GM06990 (cell line): ENCODE data around the gene AKAP1.

ENCODE experiments used
- DNase-seq: peaks from one replicate; pipeline ENCODE4 v3.0.0-alpha.2; 2011; ENCODE audit not compliant: insufficient read length; ENCODE audit errors: extremely low read depth
- H3K27me3 ChIP-seq: replicated peaks from 2 replicates; pipeline ENCODE4 v1.6.0; 2011; ENCODE audit warnings: low read length; ENCODE audit not compliant: control insufficient read depth, insufficient read depth
- H3K36me3 ChIP-seq: 2 replicates; pipeline ENCODE4 v1.5.1; 2011; ENCODE audit warnings: low read length; ENCODE audit not compliant: control insufficient read depth, insufficient read depth
- H3K4me3 ChIP-seq: replicated peaks from 2 replicates; pipeline ENCODE4 v1.5.1; 2011; ENCODE audit warnings: low read depth, mild to moderate bottlenecking, control low read depth, low read length
- TF ChIP-seq, protein P1 (sequence below): IDR thresholded peaks from 2 replicates; pipeline ENCODE4 v1.5.1; 2011; ENCODE audit warnings: low read length, control low read depth, mild to moderate bottlenecking, inconsistent platforms; ENCODE audit not compliant: insufficient read depth, poor library complexity, severe bottlenecking

AKAP1 gene

DNA sequence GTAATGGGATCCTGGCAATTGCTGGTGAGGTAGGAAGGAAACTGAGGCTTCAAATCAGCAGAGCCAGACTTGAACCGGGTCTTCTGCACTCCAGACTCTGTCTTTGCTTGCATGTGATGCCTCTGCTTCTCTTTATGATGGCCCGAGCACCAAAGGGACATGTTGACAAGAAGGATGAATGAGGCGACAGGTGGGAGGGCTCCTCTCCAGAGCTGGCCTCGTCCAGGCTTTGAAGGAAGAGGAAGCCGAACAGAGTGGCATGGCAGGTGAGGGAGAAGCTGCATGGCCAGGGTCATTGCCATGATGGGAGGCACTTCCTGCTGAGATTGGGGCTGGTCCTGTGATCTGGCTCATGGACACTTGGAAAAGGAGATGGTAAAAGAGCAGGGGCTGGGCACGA, 40.8 kb downstream of the AKAP1 start:
- H3K36me3 ChIP-seq: peaks cover 10% of the 10 kb centered on the region

GRCh38 chr17:57130708-57131461, 45.8 kb downstream of the AKAP1 start:
- Histone ChIP-seq H3K36me3 (0 out of 2 replicates have a peak, but pooled peaks cover under 1% of the 10 kb centered on the region), H3K27me3 (no peaks in the 10 kb centered on the region), H3K4me3 (peak overlapping the region; percentile 40)
- peak; percentile 38 for DNase-seq
- TF ChIP-seq, protein P1, sequence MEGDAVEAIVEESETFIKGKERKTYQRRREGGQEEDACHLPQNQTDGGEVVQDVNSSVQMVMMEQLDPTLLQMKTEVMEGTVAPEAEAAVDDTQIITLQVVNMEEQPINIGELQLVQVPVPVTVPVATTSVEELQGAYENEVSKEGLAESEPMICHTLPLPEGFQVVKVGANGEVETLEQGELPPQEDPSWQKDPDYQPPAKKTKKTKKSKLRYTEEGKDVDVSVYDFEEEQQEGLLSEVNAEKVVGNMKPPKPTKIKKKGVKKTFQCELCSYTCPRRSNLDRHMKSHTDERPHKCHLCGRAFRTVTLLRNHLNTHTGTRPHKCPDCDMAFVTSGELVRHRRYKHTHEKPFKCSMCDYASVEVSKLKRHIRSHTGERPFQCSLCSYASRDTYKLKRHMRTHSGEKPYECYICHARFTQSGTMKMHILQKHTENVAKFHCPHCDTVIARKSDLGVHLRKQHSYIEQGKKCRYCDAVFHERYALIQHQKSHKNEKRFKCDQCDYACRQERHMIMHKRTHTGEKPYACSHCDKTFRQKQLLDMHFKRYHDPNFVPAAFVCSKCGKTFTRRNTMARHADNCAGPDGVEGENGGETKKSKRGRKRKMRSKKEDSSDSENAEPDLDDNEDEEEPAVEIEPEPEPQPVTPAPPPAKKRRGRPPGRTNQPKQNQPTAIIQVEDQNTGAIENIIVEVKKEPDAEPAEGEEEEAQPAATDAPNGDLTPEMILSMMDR: peak; percentile 87

More for the DNA sequence above, 40.8 kb downstream of the AKAP1 start:
- H3K4me3 ChIP-seq: no peak overlapping the region
- no peak for DNase-seq
- TF ChIP-seq, protein P1: no peak
- no peaks in the 10 kb centered on the region for H3K27me3 ChIP-seq

- no peak overlapping the region for H3K4me3 ChIP-seq
- H3K27me3 ChIP-seq: no peaks in the 10 kb centered on the region
- DNase-seq: no peak
- TF ChIP-seq, protein P1: no peak
- no peaks in the 10 kb centered on the region for H3K36me3 ChIP-seq
Observed at GRCh38 chr17:57132663-57133062, 47.6 kb downstream of the AKAP1 start.

DNA sequence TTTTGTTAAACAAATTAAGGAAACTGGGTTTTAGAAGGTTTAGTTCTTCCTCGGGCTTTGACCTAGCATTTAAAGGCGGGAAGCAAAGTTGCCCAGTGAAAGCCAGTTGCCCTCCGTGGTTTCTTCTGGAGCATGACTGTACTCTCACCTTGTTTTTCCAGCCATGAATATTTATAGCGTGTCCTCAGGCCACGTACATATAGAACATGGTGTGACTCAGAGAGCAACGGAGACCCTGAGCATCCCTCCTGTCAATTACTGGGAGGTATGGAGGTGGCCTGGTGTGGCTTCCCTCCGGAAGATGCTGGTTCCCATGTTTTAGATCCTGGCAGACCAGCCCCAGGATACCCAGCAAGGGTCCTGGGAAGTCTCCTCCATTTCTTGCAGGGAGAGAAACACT, 48.4 kb downstream of the AKAP1 start:
- TF ChIP-seq, protein P1: no peak
- no peak overlapping the region for H3K4me3 ChIP-seq
- DNase-seq: no peak
- H3K36me3 ChIP-seq: no peaks in the 10 kb centered on the region
- H3K27me3 ChIP-seq: no peaks in the 10 kb centered on the region

- no peaks in the 10 kb centered on the region for H3K36me3 ChIP-seq
- no peak for DNase-seq
- TF ChIP-seq, protein P1: no peak
- H3K4me3 ChIP-seq: no peak overlapping the region
- H3K27me3 ChIP-seq: no peaks in the 10 kb centered on the region
Observed at GRCh38 chr17:57135026-57135788, 50.2 kb downstream of the AKAP1 start.
